ENCODE results near the gene PGBD4.
A peak's percentile ranks its signal among the peaks of the same experiment; 100 is the strongest.
"Not testable (repeated sequence)": the region's sequence is repeated elsewhere in the genome, so short reads cannot be mapped to it uniquely, and the experiment has no call there.

Gene PGBD4

GRCh38 chr15:34109797-34110663, 8.1 kb downstream of the PGBD4 start:
- TF ChIP-seq CTCF (conservative IDR thresholded peaks at IDR 0.05; ENCODE audit: low read length): peak; percentile 85
- peak; percentile 47 for DNase-seq (ENCODE audit: low read depth)
- H3K4me3 ChIP-seq (ENCODE audit: low read length): no peak overlapping the region

- no peak for TF ChIP-seq CTCF (conservative IDR thresholded peaks at IDR 0.05; ENCODE audit: low read length)
- no peak overlapping the region for H3K4me3 ChIP-seq (ENCODE audit: low read length)
- DNase-seq (ENCODE audit: low read depth): no peak
Observed at GRCh38 chr15:34111488-34111887, 9.6 kb downstream of the PGBD4 start.

DNA sequence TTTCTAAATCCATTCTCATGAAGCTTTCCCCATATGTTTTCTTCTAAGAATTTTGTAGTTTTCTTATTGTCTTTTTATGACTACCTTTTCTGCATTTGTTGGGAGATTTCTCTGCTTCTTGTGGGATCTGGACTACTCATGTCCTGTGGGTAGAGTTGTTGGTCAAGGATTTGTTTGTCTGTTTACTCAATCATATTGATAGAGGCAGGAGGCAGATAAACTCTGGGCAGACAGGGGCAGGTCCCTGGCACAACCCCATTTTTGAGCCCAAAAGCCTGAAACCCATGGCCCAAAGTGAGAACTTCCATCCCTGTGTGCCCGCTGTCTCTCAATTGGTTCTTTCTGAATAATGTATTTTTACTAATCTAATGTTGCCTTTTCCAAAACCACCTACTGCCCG, 12.3 kb downstream of the PGBD4 start:
- no peak for TF ChIP-seq CTCF (conservative IDR thresholded peaks at IDR 0.05; ENCODE audit: low read length)
- no peak overlapping the region for H3K4me3 ChIP-seq (ENCODE audit: low read length)
- DNase-seq (ENCODE audit: low read depth): no peak

- no peak for TF ChIP-seq CTCF (conservative IDR thresholded peaks at IDR 0.05; ENCODE audit: low read length)
- DNase-seq (ENCODE audit: low read depth): no peak
- H3K4me3 ChIP-seq (ENCODE audit: low read length): no peak overlapping the region
Observed at GRCh38 chr15:34114739-34115138, 12.9 kb downstream of the PGBD4 start.

GRCh38 chr15:34116620-34117019, 14.7 kb downstream of the PGBD4 start:
- DNase-seq (ENCODE audit: low read depth): peak; percentile 47
- no peak overlapping the region for H3K4me3 ChIP-seq (ENCODE audit: low read length)
- TF ChIP-seq CTCF (conservative IDR thresholded peaks at IDR 0.05; ENCODE audit: low read length): no peak

DNA sequence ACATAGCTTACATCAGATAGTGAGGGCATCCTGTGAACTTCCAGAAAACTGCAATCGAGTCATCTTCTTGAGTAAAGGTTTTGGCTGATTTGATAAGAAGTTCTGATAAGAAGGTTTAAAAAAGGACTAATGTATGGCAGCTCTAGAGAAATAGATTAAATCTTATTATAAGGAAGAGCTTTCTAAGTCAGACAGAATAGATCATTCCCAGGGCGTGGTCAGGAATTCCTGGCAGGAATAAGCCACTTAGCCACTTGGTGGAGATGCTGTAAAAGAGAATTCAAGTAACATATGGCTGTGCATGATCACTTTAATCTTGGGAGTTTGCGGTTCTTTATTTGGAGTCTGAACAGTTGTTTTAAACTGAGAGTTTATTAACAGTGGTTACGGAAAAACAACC, 17.4 kb downstream of the PGBD4 start:
- no peak for TF ChIP-seq CTCF (conservative IDR thresholded peaks at IDR 0.05; ENCODE audit: low read length)
- peak; percentile 31 for DNase-seq (ENCODE audit: low read depth)
- H3K4me3 ChIP-seq (ENCODE audit: low read length): no peak overlapping the region

GRCh38 chr15:34120420-34120819, 18.5 kb downstream of the PGBD4 start:
- not testable (repeated sequence) for DNase-seq (ENCODE audit: low read depth); H3K4me3 ChIP-seq (ENCODE audit: low read length)

DNA sequence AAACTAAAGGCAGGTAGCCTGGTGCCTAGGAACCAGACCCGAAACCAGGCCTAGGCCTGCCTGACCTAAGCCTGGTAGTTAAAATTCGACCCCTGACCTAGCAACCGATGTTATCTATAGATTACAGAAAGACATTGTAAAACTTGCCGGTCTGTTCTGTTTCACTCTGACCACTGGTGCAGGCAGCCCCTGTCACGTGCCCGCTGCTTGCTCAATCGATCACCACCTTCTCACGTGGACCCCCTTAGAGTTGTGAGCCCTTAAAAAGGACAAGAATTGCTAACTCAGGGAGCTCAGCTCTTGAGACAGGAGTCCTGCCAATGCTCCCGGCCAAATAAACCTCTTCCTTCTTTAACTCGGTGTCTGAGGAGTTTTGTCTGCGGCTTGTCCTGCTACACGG, 19.9 kb downstream of the PGBD4 start:
- not testable (repeated sequence) for H3K4me3 ChIP-seq (ENCODE audit: low read length); DNase-seq (ENCODE audit: low read depth)

All from AG10803 (cell line).